ENCODE measurements around the gene TTLL4. TPM values are rescaled to one million over a fixed set of nuclear protein-coding genes. Genes with fewer than 3 reads are reported as not detected.

TTLL4 gene
- total RNA-seq, 1 donor = 19.9 TPM

- TF ChIP-seq CTCF (IDR thresholded peaks at IDR 0.05; ENCODE audit: insufficient read depth, low read depth, low read length) = no peak
- DNase-seq (ENCODE audit: low read depth) = no peak
- no peak overlapping the region for H3K4me3 ChIP-seq (ENCODE audit: low read depth, low read length)
These were observed 38.3 kb downstream of the TTLL4 start for GRCh38 chr2:218748741-218749441.

- no peak for DNase-seq (ENCODE audit: low read depth)
- no peak for TF ChIP-seq CTCF (IDR thresholded peaks at IDR 0.05; ENCODE audit: insufficient read depth, low read depth, low read length)
- H3K4me3 ChIP-seq (ENCODE audit: low read depth, low read length) = no peak overlapping the region
These were observed 43.6 kb downstream of the TTLL4 start for GRCh38 chr2:218754201-218754600.

- H3K4me3 ChIP-seq (ENCODE audit: low read depth, low read length) = no peak overlapping the region
- no peak for DNase-seq (ENCODE audit: low read depth)
- no peak for TF ChIP-seq CTCF (IDR thresholded peaks at IDR 0.05; ENCODE audit: insufficient read depth, low read depth, low read length)
These were observed 44.1 kb downstream of the TTLL4 start for GRCh38 chr2:218754781-218755180.

- no peak overlapping the region for H3K4me3 ChIP-seq (ENCODE audit: low read depth, low read length)
- no peak for TF ChIP-seq CTCF (IDR thresholded peaks at IDR 0.05; ENCODE audit: insufficient read depth, low read depth, low read length)
- no peak for DNase-seq (ENCODE audit: low read depth)
These were observed 44.5 kb downstream of the TTLL4 start for GRCh38 chr2:218755198-218755566.

GRCh38 chr2:218755567-218756404 is 45.2 kb downstream of the TTLL4 start:
- DNase-seq (ENCODE audit: low read depth) = no peak
- no peak overlapping the region for H3K4me3 ChIP-seq (ENCODE audit: low read depth, low read length)
- no peak for TF ChIP-seq CTCF (IDR thresholded peaks at IDR 0.05; ENCODE audit: insufficient read depth, low read depth, low read length)

- DNase-seq (ENCODE audit: low read depth) = no peak
- H3K4me3 ChIP-seq (ENCODE audit: low read depth, low read length) = no peak overlapping the region
- TF ChIP-seq CTCF (IDR thresholded peaks at IDR 0.05; ENCODE audit: insufficient read depth, low read depth, low read length) = no peak
These were observed 46.2 kb downstream of the TTLL4 start for GRCh38 chr2:218756599-218757377.
